Mesenchymal stem cell (in vitro differentiated cells and primary cell): ENCODE data around the gene SMIM12. TPM values are rescaled to one million over a fixed set of nuclear protein-coding genes. Genes with fewer than 3 reads are reported as not detected.

Source experiments
- DNase-seq: peaks from one replicate; pipeline ENCODE4 v3.0.0-alpha.2; 2013
- H2AFZ ChIP-seq: one replicate; pipeline ENCODE4 v1.6.1; 2013; ENCODE audit warnings: low read depth, mild to moderate bottlenecking, control low read depth, inconsistent platforms, low read length, moderate library complexity
- H2AK5ac ChIP-seq: 2 replicates; pipeline ENCODE4 v1.6.1; 2013; ENCODE audit warnings: low read length, moderate library complexity, mild to moderate bottlenecking, inconsistent platforms; ENCODE audit not compliant: severe bottlenecking
- H2BK120ac ChIP-seq: one replicate; pipeline ENCODE4 v1.6.1; 2013; ENCODE audit warnings: low read depth, mild to moderate bottlenecking, inconsistent platforms, low read length, moderate library complexity
- H2BK12ac ChIP-seq, 2 experiments: one replicate each; pipeline ENCODE4 v1.6.1; 2013; ENCODE audit warnings: inconsistent platforms in 2 of 2, low read length in 2 of 2, mild to moderate bottlenecking in 2 of 2, moderate library complexity in 2 of 2, control low read depth in 1 of 2
- H2BK15ac ChIP-seq: one replicate; pipeline ENCODE4 v1.6.1; 2013; ENCODE audit warnings: mild to moderate bottlenecking, low read depth, inconsistent platforms; ENCODE audit not compliant: poor library complexity, severe bottlenecking
- H2BK5ac ChIP-seq: 2 replicates; pipeline ENCODE4 v1.6.1; 2013; ENCODE audit warnings: low read depth, mild to moderate bottlenecking, low read length, control low read depth, inconsistent platforms; ENCODE audit not compliant: poor library complexity, severe bottlenecking
- H3K14ac ChIP-seq, 2 experiments: one replicate each; pipeline ENCODE4 v1.6.1; 2013; ENCODE audit warnings: inconsistent platforms in 2 of 2, low read length in 2 of 2, control low read depth in 1 of 2, mild to moderate bottlenecking in 1 of 2, moderate library complexity in 1 of 2
- H3K18ac ChIP-seq, 2 experiments: one replicate each; pipeline ENCODE4 v1.6.1; 2013; ENCODE audit warnings: inconsistent platforms in 2 of 2, low read length in 2 of 2, control low read depth in 1 of 2, low read depth in 1 of 2, mild to moderate bottlenecking in 1 of 2
- H3K23ac ChIP-seq, 2 experiments: one replicate each; pipeline ENCODE4 v1.6.1; 2013; ENCODE audit warnings: inconsistent platforms in 2 of 2, low read length in 2 of 2, mild to moderate bottlenecking in 2 of 2, moderate library complexity in 2 of 2, control low read depth in 1 of 2
- H3K27ac ChIP-seq: 2 replicates; pipeline ENCODE4 v1.5.1; 2013; ENCODE audit warnings: mild to moderate bottlenecking, moderate library complexity, low read length, control low read depth, inconsistent platforms; ENCODE audit not compliant: poor library complexity, severe bottlenecking
- H3K27me3 ChIP-seq, 2 experiments: 2 replicates each; pipeline versions ENCODE4 v1.6.1 to v1.7.0; 2013; ENCODE audit warnings: low read length in 2 of 2, mild to moderate bottlenecking in 2 of 2, moderate library complexity in 2 of 2, control low read depth in 1 of 2, inconsistent platforms in 1 of 2; ENCODE audit not compliant: control insufficient read depth in 1 of 2, insufficient read depth in 1 of 2
- H3K36me3 ChIP-seq, 2 experiments: 2 replicates each; pipeline versions ENCODE4 v1.6.1 to v1.7.0; 2013; ENCODE audit warnings: low read length in 2 of 2, control low read depth in 1 of 2, inconsistent platforms in 1 of 2, low read depth in 1 of 2, mild to moderate bottlenecking in 1 of 2; ENCODE audit not compliant: insufficient read depth in 2 of 2, control insufficient read depth in 1 of 2
- H3K4ac ChIP-seq, 2 experiments: one replicate each; pipeline ENCODE4 v1.6.1; 2013; ENCODE audit warnings: inconsistent platforms in 2 of 2, low read length in 2 of 2, mild to moderate bottlenecking in 2 of 2, moderate library complexity in 2 of 2, control low read depth in 1 of 2, low read depth in 1 of 2
- H3K4me1 ChIP-seq: 2 replicates; pipeline ENCODE4 v1.6.1; 2013; ENCODE audit warnings: low read depth, low read length, control low read depth; ENCODE audit not compliant: control insufficient read depth, insufficient read depth
- H3K4me2 ChIP-seq: 2 replicates; pipeline ENCODE4 v1.6.1; 2013; ENCODE audit warnings: low read length, mild to moderate bottlenecking, inconsistent platforms; ENCODE audit not compliant: poor library complexity, severe bottlenecking
- H3K4me3 ChIP-seq, 2 experiments: 2 replicates each; pipeline versions ENCODE4 v1.5.1 to v1.7.0; 2013; ENCODE audit warnings: low read length in 2 of 2, mild to moderate bottlenecking in 2 of 2, control low read depth in 1 of 2, low read depth in 1 of 2; ENCODE audit not compliant: insufficient read depth in 1 of 2
- H3K79me1 ChIP-seq: replicated peaks from 2 replicates; pipeline ENCODE4 v1.6.1; 2013; ENCODE audit warnings: mild to moderate bottlenecking, control low read depth, low read length, inconsistent platforms; ENCODE audit not compliant: poor library complexity, severe bottlenecking
- H3K9ac ChIP-seq: 2 replicates; pipeline ENCODE4 v1.7.0; 2013; ENCODE audit warnings: mild to moderate bottlenecking, low read length, moderate library complexity
- H3K9me3 ChIP-seq: 2 replicates; pipeline ENCODE4 v1.7.0; 2013; ENCODE audit warnings: mild to moderate bottlenecking, low read length; ENCODE audit not compliant: control insufficient read depth
- H4K8ac ChIP-seq: one replicate; pipeline ENCODE4 v1.6.1; 2013; ENCODE audit warnings: inconsistent platforms, mild to moderate bottlenecking, low read length, moderate library complexity
- H4K91ac ChIP-seq: one replicate; pipeline ENCODE4 v1.6.1; 2013; ENCODE audit warnings: mild to moderate bottlenecking, low read length, inconsistent platforms
- WGBS: methylation state at CpG from one replicate; pipeline ENCODE4 v1.1.7; 2013; ENCODE audit warnings: mixed read lengths; 5-methylcytosine and 5-hydroxymethylcytosine counted together
- polyA plus RNA-seq, 2 experiments: library from polyadenylated mRNA; stranded (reverse); fragments of 200-250 nt; gene quantifications; one replicate each; pipeline ENCODE4 v1.2.3, GENCODE V29; 2013

Gene SMIM12, protein sequence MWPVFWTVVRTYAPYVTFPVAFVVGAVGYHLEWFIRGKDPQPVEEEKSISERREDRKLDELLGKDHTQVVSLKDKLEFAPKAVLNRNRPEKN
- polyA plus RNA-seq (2013, experiment 1 of 2), result 24.1 TPM
- polyA plus RNA-seq (2013, experiment 2 of 2), result 24.4 TPM

DNA sequence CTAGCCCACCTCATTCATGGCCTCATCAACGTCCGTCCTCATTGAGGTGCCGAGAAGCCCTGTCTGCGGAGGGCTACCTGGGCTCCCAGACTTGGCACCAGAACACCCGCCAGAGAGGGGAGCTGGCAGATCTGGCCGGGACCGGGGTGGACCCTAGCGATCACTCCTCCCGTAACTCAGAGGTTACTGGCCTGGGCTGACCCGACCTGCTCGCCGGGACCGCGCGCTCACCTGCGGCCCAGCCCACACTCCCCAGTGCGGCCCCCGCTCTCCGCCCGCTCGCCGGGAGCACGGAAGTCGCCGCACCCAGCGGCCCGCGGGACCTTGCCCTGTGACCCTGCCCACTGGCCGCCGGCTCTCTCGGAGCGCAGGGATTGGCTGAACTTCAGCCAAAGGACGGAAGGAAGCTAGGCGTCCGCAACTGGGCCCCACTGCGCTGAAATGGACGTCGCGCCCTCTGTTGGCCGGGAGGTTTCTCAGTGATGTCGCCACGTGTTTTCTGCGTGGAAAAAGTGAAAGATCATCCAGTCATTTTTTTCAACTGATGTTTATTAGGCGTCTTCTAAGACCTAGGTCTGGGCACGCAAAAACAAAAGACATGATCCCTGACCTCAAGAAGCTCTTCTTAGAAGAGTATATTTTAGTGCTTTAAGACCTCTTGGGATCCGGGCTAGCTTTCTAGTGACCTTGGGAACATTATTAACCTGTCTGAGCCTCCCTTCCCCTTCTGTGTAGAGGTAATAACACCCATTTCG, at the start of gene SMIM12:
Gene SMIM12 (minus strand): TSS at position 304 of the 755 bp plus-strand sequence. CDS start 3,772 bp downstream, outside the sequence.
- H3K9me3 ChIP-seq, result no peaks in the 10 kb centered on the region
- H2BK120ac ChIP-seq, result no peak within 1 kb of the TSS
- peaks cover 5% of the 10 kb centered on the region for H3K4me1 ChIP-seq
- H3K79me1 ChIP-seq, result peaks cover 7% of the 10 kb centered on the region
- peak within 1 kb of the TSS; percentile 46 to 97 for H3K18ac ChIP-seq
- H3K36me3 ChIP-seq, result peaks cover 10 to 16% of the 10 kb centered on the region in 2 experiments
- 2% methylated on average over 45 of the region's 47 CpGs for WGBS
- peak within 1 kb of the TSS; percentile 79 for H2AFZ ChIP-seq
- H3K23ac ChIP-seq, result peak within 1 kb of the TSS in 1 of 2 experiments; percentile 57
- peak within 1 kb of the TSS; percentile 3 to 98 for H3K4ac ChIP-seq
- H3K4me2 ChIP-seq, result peak within 1 kb of the TSS; percentile 84
- no peak within 1 kb of the TSS for H2BK15ac ChIP-seq
- H4K91ac ChIP-seq, result peak within 1 kb of the TSS; percentile 84
- peak within 1 kb of the TSS; percentile 81 to 95 for H3K4me3 ChIP-seq
- no peak within 1 kb of the TSS for H2BK5ac ChIP-seq
- DNase-seq, result peak; percentile 94
- peak within 1 kb of the TSS in 1 of 2 experiments; percentile 45 for H2BK12ac ChIP-seq
- H3K9ac ChIP-seq, result peak within 1 kb of the TSS; percentile 98
- H3K27ac ChIP-seq, result no peak within 1 kb of the TSS
- peaks cover 18 to 26% of the 10 kb centered on the region in 2 experiments for H3K27me3 ChIP-seq
- peak within 1 kb of the TSS in 1 of 2 experiments; percentile 82 for H3K14ac ChIP-seq
- H2AK5ac ChIP-seq, result no peak within 1 kb of the TSS
- H4K8ac ChIP-seq, result peak within 1 kb of the TSS; percentile 79

DNA sequence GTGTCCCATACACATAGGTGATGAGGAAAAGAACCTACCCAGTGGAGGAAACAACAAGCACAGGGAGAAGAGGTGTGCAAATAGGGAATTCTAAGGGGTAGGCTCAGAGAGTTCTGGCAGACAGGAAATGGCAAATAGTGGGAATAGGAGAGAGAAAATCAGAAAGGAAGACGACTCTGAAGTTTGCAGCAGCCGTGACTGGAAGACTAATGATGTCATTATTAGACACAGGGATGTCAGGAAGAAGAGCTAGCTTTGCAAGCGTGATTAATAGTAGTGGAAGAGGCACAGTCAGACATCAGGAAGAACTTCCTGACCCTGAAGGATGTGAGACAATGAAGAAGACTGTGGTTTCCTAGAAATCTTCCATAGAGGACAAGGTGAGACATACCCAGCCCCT, 48.8 kb upstream of the SMIM12 start:
- H3K4me1 ChIP-seq, result no peaks in the 10 kb centered on the region
- no peak overlapping the region for H3K18ac ChIP-seq
- H3K36me3 ChIP-seq, result no peaks in the 10 kb centered on the region
- H3K4me2 ChIP-seq, result no peak overlapping the region
- H3K9ac ChIP-seq, result no peak overlapping the region
- no peak for DNase-seq
- H2AFZ ChIP-seq, result no peak overlapping the region
- no peak overlapping the region for H2BK120ac ChIP-seq
- H2BK12ac ChIP-seq, result no peak overlapping the region
- no peak overlapping the region for H4K8ac ChIP-seq
- no peak overlapping the region for H3K27ac ChIP-seq
- no peak overlapping the region for H2AK5ac ChIP-seq
- no peaks in the 10 kb centered on the region for H3K9me3 ChIP-seq
- H2BK15ac ChIP-seq, result no peak overlapping the region
- H3K27me3 ChIP-seq, result peaks cover 0 to 59% of the 10 kb centered on the region in 2 experiments
- H3K4ac ChIP-seq, result no peak overlapping the region
- no peak overlapping the region for H2BK5ac ChIP-seq
- WGBS, result 46% methylated on average over 3 of the region's 3 CpGs
- H3K4me3 ChIP-seq, result no peak overlapping the region
- H3K79me1 ChIP-seq, result no peaks in the 10 kb centered on the region
- no peak overlapping the region for H4K91ac ChIP-seq
- H3K23ac ChIP-seq, result no peak overlapping the region
- H3K14ac ChIP-seq, result no peak overlapping the region

- H3K9me3 ChIP-seq, result no peaks in the 10 kb centered on the region
- H2AK5ac ChIP-seq, result no peak overlapping the region
- no peak overlapping the region for H2BK5ac ChIP-seq
- 71% methylated on average over 4 of the region's 5 CpGs for WGBS
- no peak overlapping the region for H3K4ac ChIP-seq
- H3K14ac ChIP-seq, result no peak overlapping the region
- H2AFZ ChIP-seq, result no peak overlapping the region
- no peak overlapping the region for H3K4me3 ChIP-seq
- peaks cover under 1 to 57% of the 10 kb centered on the region in 2 experiments for H3K27me3 ChIP-seq
- H3K79me1 ChIP-seq, result no peaks in the 10 kb centered on the region
- H2BK120ac ChIP-seq, result no peak overlapping the region
- DNase-seq, result no peak
- H2BK15ac ChIP-seq, result no peak overlapping the region
- no peak overlapping the region for H4K8ac ChIP-seq
- no peak overlapping the region for H2BK12ac ChIP-seq
- H3K4me1 ChIP-seq, result no peaks in the 10 kb centered on the region
- no peak overlapping the region for H3K4me2 ChIP-seq
- H3K18ac ChIP-seq, result no peak overlapping the region
- no peak overlapping the region for H3K9ac ChIP-seq
- no peaks in the 10 kb centered on the region for H3K36me3 ChIP-seq
- no peak overlapping the region for H4K91ac ChIP-seq
- no peak overlapping the region for H3K23ac ChIP-seq
- no peak overlapping the region for H3K27ac ChIP-seq
These were observed 48.0 kb upstream of the SMIM12 start for GRCh38 chr1:34907487-34908090.

GRCh38 chr1:34906756-34907155, 47.2 kb upstream of the SMIM12 start:
- Histone ChIP-seq H2AK5ac (no peak overlapping the region), H4K91ac (no peak overlapping the region), H3K9ac (no peak overlapping the region), H3K9me3 (no peaks in the 10 kb centered on the region), H3K4me2 (no peak overlapping the region), H3K4me3 (no peak overlapping the region), H3K27me3 (peaks cover 6 to 58% of the 10 kb centered on the region in 2 experiments), H2BK120ac (no peak overlapping the region), H3K27ac (no peak overlapping the region), H3K79me1 (no peaks in the 10 kb centered on the region), H4K8ac (no peak overlapping the region), H3K36me3 (no peaks in the 10 kb centered on the region), H3K4ac (no peak overlapping the region), H2BK15ac (no peak overlapping the region), H3K23ac (no peak overlapping the region), H2BK12ac (no peak overlapping the region), H3K4me1 (no peaks in the 10 kb centered on the region), H2BK5ac (no peak overlapping the region), H3K18ac (no peak overlapping the region), H2AFZ (no peak overlapping the region), H3K14ac (no peak overlapping the region)
- DNase-seq, result no peak
- 52% methylated on average over 4 of the region's 4 CpGs for WGBS
